ENCODE measurements around the gene XRCC4.

Gene XRCC4

DNA sequence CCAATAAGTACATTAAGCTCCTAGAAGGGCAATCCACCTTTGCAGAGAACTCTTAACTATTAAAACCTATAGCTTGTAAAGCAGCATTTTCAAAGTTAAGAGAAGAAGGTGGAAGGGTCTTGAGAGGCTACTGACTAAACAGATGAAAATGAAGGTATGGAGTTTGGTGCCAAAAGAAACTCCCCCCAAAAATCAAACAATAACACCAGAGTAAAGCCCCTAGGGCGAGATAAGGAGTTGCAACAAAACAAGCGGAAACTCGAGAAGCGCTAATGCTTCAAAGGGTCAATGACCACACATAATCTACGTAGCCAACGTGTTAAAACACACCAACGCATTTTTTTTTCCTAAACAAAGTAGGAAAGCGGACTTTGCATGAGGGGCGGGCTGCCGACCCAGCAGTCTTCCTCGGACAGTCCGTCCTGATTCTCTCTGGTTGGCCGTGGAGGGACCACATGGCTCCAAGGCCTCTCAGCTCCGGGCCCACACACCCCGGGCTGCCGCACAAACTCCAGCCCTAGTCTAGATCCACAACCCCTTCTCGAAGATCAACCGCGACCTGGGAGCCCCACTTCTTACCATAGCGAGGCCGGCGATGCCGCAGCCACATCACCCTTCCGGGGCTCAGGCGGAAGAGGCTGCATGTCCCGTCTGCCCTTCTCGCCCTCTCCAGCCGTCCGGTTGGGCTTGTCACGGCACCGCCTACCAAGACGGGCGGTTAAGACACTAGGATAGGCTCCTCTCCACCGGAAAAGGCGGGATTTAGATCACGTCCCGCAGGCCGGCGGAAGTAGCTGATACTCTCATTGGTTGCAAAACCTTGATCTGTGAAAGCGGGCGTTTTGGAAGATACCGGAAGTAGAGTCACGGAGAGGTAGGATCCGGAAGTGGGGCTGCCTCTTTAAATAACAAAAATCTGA lies at the start of gene XRCC4, which contains the start of gene TMEM167A (continued):
- TF ChIP-seq ZNF561 (tag by site-specific recombination; IDR thresholded peaks at IDR 0.05; ENCODE audit: borderline replicate concordance) (no peak), ZNF138 (tag by site-specific recombination; IDR thresholded peaks at IDR 0.05; ENCODE audit: borderline replicate concordance) (no peak), ZNF76 (tag by site-specific recombination; IDR thresholded peaks at IDR 0.05; ENCODE audit: borderline replicate concordance, low read depth) (no peak), TCF7L2 (IDR thresholded peaks at IDR 0.05; ENCODE audit: borderline replicate concordance, low read depth, low read length) (no peak), KLF1 (tag by site-specific recombination; IDR thresholded peaks at IDR 0.05) (no peak), ZNF404 (tag by site-specific recombination; IDR thresholded peaks at IDR 0.05) (no peak), PBX3 (CRISPR knock-in tag; IDR thresholded peaks at IDR 0.05) (no peak), ZNF174 (tag by site-specific recombination; IDR thresholded peaks at IDR 0.05) (no peak), SP2 (tag by site-specific recombination; IDR thresholded peaks at IDR 0.05) (peak; percentile 99), BCL6B (tag by site-specific recombination; IDR thresholded peaks at IDR 0.05) (no peak), ZBTB21 (tag by site-specific recombination; IDR thresholded peaks at IDR 0.05) (no peak), GLIS2 (tag by site-specific recombination; IDR thresholded peaks at IDR 0.05) (no peak), EGR2 (tag by site-specific recombination; IDR thresholded peaks at IDR 0.05; ENCODE audit: low read depth) (no peak), ZNF768 (tag by site-specific recombination; IDR thresholded peaks at IDR 0.05) (no peak), WT1 (tag by site-specific recombination; IDR thresholded peaks at IDR 0.05) (0 out of 2 replicates have a peak, but pooled peaks have one; percentile 18), ZNF18 (tag by site-specific recombination; IDR thresholded peaks at IDR 0.05) (no peak), ZNF530 (tag by site-specific recombination; IDR thresholded peaks at IDR 0.05; ENCODE audit: low read depth) (no peak), ZNF221 (tag by site-specific recombination; IDR thresholded peaks at IDR 0.05; ENCODE audit: borderline replicate concordance) (no peak), PRDM1 (tag by site-specific recombination; IDR thresholded peaks at IDR 0.05) (no peak), ZNF654 (tag by site-specific recombination; IDR thresholded peaks at IDR 0.05; ENCODE audit: low read depth) (no peak), SALL2 (tag by site-specific recombination; IDR thresholded peaks at IDR 0.05; ENCODE audit: borderline replicate concordance) (no peak), ZNF624 (tag by site-specific recombination; IDR thresholded peaks at IDR 0.05) (no peak), ZNF423 (tag by site-specific recombination; IDR thresholded peaks at IDR 0.05) (no peak), ZBTB10 (tag by site-specific recombination; IDR thresholded peaks at IDR 0.05) (0 out of 2 replicates have a peak, but pooled peaks have one; percentile 26), GLI2 (tag by site-specific recombination; IDR thresholded peaks at IDR 0.05; ENCODE audit: borderline replicate concordance, low read depth) (no peak), ZNF133 (tag by site-specific recombination; IDR thresholded peaks at IDR 0.05) (no peak), HOXC10 (CRISPR knock-in tag; IDR thresholded peaks at IDR 0.05) (no peak), ZNF10 (tag by site-specific recombination; IDR thresholded peaks at IDR 0.05) (no peak), ZSCAN4 (tag by site-specific recombination; IDR thresholded peaks at IDR 0.05) (no peak), SETDB1 (IDR thresholded peaks at IDR 0.05; ENCODE audit: insufficient read length, low read length) (no peak)
- TF ChIP-seq, protein P1, sequence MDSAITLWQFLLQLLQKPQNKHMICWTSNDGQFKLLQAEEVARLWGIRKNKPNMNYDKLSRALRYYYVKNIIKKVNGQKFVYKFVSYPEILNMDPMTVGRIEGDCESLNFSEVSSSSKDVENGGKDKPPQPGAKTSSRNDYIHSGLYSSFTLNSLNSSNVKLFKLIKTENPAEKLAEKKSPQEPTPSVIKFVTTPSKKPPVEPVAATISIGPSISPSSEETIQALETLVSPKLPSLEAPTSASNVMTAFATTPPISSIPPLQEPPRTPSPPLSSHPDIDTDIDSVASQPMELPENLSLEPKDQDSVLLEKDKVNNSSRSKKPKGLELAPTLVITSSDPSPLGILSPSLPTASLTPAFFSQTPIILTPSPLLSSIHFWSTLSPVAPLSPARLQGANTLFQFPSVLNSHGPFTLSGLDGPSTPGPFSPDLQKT (IDR thresholded peaks at IDR 0.05; ENCODE audit: borderline replicate concordance, low read depth, low read length): peak; percentile 97
